Limb (tissue), 2 donors: ENCODE results near the gene KIRREL3.
"Not testable (repeated sequence)": the region's sequence is repeated elsewhere in the genome, so short reads cannot be mapped to it uniquely, and the experiment has no call there.

Experiments used
- DNase-seq, 2 donors: peaks; one replicate each; pipeline ENCODE4 v3.0.0-alpha.2; 2016; ENCODE audit errors: extremely low spot score in 2 of 2

KIRREL3 gene

DNA sequence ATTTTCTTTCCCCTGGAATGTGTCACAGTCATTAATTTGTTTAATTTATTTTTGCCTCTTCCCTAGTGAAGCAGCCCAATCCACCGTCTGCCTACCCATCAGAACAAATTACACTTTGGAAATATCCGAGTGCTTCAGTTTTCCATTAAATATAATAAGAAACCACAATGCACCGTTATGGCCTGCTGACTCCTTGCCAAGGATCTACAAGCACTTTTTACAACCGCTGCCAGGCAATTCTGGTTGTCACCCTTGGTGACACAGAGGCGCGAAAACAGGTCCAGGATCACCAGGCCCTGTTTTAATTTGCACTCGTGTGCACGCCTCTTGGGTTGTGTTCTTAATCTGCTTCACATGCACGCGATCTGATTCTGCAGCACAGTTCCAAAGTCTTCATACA, 43.9 kb downstream of the KIRREL3 start:
- no peak for DNase-seq

DNA sequence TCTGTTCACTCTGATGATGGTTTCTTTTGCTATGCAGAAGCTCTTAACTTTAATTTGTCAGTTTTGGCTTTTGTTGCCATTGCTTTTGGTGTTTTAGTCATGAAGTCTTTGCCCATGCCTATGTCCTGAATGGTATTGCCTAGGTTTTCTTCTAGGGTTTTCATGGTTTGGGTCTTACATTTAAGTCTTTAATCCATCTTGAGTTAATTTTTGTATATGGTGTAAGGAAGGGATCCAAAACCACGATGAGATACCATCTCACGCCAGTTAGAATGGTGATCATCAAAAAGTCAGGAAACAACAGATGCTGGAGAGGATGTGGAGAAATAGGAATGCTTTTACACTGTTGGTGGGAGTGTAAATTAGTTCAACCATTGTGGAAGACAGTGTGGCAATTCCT, 48.0 kb downstream of the KIRREL3 start:
- DNase-seq: not testable (repeated sequence)

DNA sequence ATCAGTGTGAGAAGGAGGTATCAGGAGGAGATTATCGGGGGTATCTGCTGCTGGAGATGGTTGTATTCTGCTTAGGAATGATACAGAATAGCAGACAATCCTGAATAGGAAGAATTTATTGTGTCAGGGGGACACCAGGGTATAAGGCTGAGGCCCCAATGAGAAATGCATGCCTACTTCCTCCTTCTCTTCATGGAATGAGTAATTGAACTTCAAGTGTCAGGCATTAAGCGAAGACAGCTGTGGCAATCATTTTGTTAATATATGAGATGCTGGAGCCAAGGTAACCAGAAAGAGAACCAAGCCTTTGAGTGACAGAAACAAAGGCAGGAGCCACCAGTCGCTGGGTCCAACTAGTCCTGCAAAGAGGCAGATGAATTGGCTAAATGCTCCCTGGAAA, 49.1 kb downstream of the KIRREL3 start:
- DNase-seq: no peak

DNA sequence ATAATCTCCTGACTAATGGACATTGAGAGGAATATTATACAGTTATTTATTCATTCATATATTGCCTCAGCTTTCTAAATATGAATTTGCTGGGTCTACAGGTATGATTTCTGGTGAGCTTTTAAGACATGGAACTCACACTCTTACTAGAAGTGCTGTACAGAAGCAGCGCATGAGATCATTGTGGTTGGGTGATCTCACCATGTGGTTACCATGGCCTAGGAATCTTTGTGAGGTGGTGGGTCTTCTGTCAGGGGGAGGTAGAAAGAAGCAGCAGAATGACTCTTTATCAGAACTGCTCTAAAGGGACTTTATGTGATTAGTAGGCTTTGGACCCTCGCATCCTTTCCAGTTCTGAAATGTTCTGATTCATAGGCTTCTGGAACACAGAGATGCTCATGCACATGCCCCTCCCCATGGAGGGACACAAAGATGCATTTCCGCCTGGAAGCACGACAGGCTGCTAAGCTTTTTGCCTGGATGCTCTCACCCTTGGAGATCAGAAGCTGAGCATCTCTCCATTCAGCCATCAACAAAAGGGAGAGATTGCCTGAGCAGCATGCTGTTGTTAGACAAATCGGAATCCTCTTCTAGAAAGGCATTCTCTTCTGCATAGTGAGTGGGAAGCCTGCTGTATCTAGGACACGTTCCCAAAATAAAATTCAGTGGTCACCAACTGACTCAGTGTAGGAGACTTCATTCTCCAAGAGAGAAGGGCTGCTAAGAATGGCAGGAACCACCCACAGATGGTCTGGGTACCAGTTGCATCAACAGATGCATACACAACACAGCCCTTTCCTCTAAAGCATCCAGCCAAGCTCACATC, 51.3 kb downstream of the KIRREL3 start:
- DNase-seq: no peak

DNA sequence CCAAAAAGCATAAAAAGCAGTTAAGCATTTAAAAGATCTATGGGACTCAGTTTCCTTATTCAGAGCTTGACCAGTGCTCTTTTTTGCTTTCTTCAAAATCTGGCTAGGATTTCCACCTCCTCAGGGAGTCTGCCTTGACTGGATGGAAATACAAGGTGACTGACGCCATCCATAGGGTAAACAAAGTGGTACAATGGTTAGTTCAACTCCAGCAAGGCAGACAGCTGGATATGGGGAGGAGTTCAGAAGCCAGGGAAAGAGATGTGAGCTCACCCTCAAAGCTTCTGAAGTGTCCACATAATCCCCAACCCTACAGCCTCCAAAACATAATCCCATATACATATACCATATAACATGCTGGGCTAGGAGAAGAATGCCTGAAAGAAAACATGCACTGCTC, 52.0 kb downstream of the KIRREL3 start:
- DNase-seq: no peak

DNA sequence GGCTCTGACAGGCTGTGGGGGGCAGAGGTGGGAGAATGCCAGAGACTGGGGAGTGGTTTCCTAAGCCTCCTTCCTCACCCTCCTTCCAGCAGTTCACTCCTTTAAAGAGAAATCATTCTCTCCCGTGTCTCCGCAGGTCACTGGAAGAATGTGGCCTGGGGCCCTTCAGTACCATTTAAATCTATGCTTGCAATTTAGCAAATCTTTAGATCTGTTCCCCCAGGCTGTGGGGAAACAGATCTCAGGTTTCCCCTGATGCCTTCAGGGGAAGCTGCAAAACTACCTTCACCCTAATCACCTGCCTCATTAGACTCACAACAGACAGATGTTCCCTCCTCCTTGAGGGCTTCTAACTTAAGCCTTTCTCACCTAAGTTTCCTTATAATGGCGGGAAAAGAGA, 55.3 kb downstream of the KIRREL3 start:
- DNase-seq: no peak

DNA sequence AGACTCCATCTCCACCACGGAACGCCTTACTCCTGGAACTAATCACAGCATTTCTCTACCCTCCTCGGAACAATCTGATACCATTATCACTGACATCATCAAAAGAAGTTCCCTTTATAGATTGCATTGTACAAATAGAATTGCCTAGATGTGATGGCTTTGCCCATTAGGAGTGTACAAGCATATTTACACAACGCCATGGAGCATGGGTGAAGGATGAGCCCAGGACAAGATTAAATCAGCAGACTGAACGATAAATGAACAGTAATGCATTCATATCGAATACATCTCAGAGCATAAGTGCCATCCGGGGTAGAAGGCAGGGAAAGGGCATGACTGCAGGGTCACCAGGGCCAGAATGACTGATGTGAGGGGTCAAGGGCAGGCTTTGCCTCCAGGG, 57.3 kb downstream of the KIRREL3 start:
- no peak for DNase-seq

DNA sequence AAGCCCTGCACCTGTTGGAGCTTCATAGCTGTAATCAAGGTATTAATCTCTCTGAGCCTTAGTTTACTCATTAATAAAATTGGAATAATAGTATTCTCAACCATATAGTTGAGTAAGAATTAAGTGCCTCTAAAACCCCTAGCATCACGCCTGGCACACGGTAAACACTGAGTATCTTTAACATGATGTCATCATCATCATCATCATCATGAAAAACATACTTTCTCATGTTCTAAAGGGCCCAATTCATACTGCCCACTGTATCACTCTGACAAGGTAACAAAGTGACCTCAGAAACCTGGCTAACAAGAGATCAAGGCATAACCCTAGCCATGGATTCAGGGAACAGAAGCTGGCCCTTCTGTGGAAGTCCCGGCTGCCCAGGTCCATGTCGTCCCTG, 58.4 kb downstream of the KIRREL3 start:
- DNase-seq: no peak

DNA sequence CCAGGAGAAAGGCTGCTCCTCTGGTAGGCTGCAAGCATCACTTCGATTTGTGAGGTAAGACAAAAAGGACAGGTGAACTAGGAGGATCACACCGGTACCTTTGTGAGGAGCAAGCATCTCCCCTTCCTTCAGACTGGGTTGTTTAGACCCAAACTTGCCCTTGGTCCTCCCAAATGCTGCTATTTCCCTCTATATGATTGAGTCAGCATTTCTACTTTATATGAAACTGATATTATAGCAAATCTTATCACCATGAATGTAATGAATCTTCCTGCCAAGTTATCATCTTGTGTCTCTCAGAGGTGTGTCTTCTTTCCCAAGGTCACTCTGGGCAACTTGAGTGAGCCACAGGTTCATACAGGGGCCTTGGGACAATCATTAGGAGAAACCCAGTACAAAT, 61.0 kb downstream of the KIRREL3 start:
- no peak for DNase-seq

DNA sequence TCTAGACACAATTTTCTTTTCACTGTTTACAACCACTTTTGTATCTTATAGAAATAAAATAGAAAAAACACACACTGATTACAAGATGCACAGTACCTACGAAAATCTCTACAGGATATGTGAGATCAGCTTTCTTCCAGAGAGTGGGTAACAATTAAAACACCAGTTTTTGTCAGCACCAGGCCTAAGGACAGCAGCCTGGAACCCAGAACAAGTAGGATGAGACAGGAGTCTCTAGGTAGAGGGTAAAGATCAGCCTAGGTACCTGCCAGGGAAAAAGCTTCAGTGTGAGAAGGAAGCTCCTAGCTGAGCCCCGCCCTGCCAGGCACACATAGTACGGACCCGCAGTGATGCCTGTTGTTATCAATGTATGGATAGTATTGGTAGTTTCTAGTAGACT, 61.9 kb downstream of the KIRREL3 start:
- no peak for DNase-seq

DNA sequence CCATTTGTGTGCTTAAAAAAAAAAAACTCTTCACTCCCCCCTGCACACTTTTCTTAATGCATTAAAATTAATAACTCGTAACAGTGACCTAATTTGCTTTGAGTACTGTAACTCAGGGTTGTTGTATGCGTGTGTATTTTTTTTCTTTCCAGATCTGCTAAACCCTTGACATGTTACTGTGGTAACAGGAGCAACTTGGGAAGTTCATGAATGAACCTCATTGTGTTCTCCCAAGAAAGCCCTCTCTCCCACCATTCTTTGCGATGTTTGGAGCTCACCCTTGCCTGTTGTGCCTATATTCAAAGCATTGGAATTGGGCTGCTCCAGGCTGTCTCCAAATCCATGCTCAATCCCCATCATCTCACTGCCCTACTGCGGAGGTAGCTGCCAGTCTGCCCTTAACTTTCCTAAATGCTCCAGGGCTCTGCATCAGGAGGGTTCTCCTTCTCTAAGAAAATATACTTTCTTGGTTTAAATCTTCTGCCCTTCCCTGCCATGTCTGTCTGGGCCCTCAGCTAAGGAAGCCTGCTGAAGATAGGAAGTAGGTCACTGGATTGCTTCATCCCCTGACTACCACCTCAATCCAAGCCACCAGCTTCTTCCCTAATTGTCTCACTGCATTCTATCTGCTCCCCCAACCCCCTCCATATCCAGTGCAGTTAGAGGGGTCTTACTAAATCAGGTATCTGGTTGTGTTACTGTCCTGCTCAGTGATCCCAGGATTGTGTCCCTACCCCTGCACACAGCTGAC, 70.3 kb downstream of the KIRREL3 start:
- peak in 1 of 2 donors; percentile 18 for DNase-seq

DNA sequence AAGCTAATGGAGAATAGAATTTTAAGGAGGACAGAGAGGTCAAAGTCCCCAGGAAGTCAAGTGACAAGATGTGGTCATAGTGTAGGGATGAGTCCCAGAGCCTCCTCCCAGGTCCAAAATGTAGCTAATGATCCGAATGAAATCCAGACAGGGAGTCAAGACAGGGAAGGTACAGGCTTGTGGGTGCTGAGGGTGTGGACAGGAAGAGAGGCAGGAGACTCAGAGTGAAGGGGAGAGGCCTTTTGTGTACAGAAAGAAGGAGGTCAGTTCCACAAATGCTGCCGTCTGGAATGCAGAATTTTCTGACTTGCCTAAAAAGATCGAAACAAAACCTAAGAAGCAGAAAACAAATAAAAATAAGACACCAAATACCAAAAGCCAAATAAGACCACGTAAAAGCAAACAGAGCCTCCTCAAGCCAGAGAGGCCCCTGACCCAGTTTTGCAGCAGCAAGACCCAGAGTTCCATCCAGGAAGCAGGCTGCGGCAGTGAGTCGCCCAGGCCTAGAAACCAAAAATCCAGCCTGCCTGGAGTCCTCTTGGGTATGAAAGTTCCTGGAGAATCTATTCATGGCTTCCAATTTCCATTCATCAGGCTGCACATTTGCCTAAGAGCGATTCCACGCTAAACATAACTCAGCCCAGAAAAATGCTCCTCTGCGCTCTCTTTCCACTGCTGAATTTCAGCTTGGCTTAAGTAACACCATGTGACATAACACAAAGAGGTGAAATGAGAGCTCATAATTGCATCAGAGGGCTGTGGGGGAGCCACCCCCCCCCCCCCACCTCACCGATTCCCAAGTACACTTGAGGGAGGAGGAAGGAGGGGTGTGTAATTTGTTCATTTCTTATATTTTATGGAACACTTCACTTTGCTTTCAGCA, 71.2 kb downstream of the KIRREL3 start:
- DNase-seq: peak; percentile 6 to 42

DNA sequence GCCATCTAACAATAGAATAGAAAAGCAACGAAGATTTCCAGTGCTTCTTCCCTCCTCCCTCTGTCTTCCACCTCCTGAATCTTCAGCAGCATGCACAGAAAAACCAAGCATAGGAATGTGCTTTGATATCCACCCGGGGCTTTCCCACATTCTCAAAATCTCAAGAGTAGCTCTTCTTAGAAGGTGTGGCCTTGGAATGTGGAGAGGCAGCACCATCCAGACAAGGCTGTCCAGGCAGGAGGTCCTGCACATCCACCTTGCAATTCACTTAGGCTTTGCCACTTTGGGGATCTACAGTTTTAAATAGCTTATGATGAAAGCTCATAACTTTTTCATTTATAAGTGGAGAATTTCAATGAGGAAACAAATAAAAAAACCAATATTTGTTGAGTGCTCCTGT, 72.9 kb downstream of the KIRREL3 start:
- no peak for DNase-seq

DNA sequence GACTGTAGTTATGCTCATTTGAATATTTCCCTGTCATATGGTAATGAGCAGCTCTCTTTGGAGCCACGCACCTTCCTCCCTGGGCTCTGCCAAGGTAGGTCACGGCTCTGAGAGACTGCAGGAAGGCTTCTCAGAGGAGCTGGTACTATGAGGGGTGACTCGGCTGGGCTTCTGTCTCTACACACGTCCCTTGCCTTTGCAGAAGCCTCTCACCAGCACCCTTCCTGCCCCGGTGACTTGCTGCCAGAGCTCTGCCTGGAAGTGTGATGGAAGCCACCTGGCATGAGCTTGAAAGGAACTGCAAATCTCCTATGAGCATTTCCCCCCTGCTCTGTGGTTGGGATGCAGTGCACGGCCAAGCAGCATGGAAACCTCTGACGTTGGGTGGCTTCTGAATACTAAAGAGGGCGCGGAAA, 74.2 kb downstream of the KIRREL3 start:
- DNase-seq: no peak

DNA sequence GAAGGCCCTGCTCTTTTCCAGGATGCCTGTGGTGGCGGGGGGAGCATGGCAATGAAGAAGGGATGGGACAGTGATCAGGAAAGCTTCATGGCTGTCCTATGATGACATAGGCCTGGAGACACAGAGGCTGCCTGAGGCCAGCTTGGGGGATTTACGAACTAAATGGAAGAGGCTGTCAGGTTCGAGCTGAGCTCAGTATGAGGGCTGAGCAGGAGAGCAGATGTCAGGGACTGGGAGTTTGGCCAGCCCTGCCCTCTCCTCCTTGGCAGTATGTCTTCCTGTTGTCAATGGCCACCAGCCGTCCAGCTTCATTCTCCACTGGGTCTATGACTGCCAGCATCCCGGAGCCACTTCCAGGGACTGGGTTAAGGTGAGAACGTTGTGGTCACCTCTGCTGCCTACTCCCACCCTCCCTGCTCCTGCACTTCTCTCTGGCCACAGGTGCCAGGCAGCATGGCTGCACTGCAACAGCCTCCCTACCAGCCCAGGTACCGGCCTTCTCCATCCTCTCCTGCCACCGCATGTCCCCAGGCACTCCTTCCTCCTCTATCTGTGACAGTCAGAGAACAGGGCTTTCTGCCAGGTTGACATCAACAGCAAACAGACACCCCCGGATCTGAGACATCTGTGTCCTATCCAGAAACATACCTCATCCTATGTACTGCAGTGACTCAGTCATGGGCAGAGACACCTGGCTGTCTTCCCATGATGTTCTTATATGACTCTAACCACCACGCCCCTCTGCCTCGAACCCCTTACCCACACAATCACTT, 75.1 kb downstream of the KIRREL3 start:
- DNase-seq: no peak

DNA sequence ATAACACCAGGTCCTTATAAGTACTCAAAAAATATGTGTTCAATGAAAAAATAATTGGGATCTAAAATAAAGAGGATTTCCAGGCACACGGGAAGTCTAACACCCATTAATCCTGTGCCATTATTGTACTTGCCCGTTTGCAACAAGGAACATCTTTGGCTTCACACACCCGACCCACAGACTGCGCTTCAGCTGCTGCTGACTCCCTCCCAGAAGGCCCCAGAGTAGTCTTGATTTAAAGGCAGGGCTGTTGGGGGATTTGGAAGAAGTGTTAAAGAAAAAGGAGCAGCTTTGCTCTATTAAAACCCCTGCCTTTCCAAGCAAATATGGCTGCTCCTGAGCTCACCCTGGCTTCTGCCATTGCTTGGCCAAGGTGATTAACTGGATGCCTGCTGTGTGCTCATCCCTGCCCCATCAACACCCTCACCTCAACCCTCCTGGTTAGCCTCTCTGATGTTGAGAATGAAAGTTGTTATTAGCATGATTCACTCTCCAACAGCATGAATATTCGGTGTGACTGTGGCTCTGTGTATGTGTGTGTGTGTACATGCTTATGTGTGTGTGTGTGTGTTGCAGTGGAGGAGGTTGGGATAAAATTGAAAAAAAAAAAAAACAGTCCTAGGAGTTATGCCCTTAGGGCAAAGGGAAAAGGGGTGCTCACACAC, 76.1 kb downstream of the KIRREL3 start:
- no peak for DNase-seq

DNA sequence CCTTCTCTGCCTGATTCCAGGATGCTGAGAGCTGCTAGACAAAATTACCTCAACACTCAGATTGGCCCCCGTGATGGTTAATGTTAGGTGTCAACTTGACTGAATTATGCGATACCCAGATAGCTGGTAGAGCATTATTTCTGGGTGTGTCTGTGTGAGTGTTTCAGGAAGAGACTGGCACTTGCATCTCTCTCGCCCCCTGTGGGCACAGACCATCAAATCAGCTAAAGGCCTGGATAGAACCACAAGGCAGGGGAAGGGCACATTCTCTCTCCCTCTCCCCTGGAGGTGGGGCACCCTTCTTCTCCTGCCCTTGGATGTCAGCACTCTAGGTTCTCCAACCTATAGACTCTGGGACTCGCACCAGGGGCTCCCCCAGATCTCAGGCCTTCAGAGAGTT, 79.7 kb downstream of the KIRREL3 start:
- DNase-seq: no peak

DNA sequence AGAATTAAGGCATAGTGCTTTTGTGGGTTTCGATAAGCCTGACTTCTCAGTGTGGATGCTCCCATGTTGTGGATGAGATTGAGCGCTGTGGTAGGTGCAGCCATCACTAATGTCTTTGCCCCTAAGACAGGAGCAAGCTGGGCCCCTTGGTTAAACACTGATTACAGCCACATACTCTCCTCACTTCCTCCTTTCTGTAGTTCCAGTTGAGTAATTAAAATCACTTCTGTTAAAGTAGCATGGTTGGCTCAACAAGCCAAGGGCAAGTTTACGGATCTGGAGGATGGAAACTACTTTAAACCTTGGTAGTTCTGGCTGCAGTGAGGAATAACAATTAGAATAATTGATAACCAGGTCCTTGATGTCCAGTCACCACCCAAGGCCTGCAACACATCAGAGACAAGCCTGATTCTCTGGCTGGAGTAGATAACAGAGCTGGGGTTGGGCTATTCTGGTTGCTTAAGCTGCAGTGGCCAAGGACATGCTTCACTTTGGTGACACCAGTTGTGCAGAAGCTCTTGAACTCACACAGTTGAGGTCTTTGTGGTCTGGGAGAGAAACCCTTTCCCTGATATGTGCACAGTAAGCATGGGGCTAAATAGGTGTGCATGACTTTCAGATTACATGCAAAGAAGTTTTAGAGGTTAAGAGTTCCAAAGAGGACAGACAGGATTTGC, 81.3 kb downstream of the KIRREL3 start:
- DNase-seq: no peak

DNA sequence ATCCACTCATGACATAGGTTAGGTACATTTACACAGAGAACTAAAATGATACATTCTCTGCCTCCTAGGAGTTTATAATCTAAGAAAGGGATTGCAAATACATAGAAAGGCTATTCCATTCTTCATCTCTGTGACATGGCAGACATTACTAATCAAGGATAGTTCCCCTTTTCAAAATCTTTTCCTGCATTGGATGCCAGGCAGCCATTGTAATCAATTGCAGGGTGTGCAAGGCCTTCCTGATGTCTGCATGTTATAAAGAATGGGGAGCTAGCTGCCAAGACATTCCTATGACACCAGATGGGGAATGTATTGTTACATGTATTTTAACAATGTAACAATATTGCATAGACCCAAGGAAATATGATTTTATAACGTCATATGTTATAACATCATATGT, 82.0 kb downstream of the KIRREL3 start:
- no peak for DNase-seq
